SK-N-SH treated with all-trans-retinoic acid at 6 μM for 48 hours (cell line): ENCODE data around the gene LGALS3BP.

Experiments
- ATAC-seq: fragments of 200-7000 bp; cut with Tn5 transposase; 3 replicates; pipeline ENCODE4 v1.9.1; 2020; ENCODE audit warnings: mild to moderate bottlenecking, moderate library complexity
- ARNTL ChIP-seq: fragments of 450-650 bp; formaldehyde crosslinking; IDR thresholded peaks from 2 replicates; pipeline ENCODE4 v1.5.0; 2020; ENCODE audit warnings: low read depth, mild to moderate bottlenecking, moderate library complexity, borderline replicate concordance
- BACH2 ChIP-seq: fragments of 250-450 bp; sonication (Bioruptor Pico); IDR thresholded peaks from 2 replicates; pipeline ENCODE4 v1.9.0; 2021; ENCODE audit warnings: mild to moderate bottlenecking, borderline replicate concordance
- CREB5 ChIP-seq: fragments of 250-450 bp; sonication (Bioruptor Pico); IDR thresholded peaks from 2 replicates; pipeline ENCODE4 v1.5.1; 2020; ENCODE audit warnings: low read depth, mild to moderate bottlenecking, moderate library complexity
- CSDC2 ChIP-seq: fragments of 250-450 bp; sonication (Bioruptor Pico); IDR thresholded peaks from 2 replicates; pipeline ENCODE4 v1.5.0; 2020; ENCODE audit warnings: mild to moderate bottlenecking, moderate library complexity
- CSRNP3 ChIP-seq: fragments of 250-450 bp; sonication (Bioruptor Pico); IDR thresholded peaks from 2 replicates; pipeline ENCODE4 v1.5.1; 2021; ENCODE audit warnings: mild to moderate bottlenecking, moderate library complexity
- ESRRG ChIP-seq: fragments of 250-450 bp; sonication (Bioruptor Pico); IDR thresholded peaks from 2 replicates; pipeline ENCODE4 v1.6.1; 2021; ENCODE audit warnings: mild to moderate bottlenecking
- GLIS3 ChIP-seq: fragments of 250-450 bp; sonication (Bioruptor Pico); IDR thresholded peaks from 2 replicates; pipeline ENCODE4 v1.5.0; 2020; ENCODE audit warnings: mild to moderate bottlenecking, moderate library complexity
- ISL1 ChIP-seq: fragments of 250-450 bp; sonication (Bioruptor Pico); IDR thresholded peaks from 2 replicates; pipeline ENCODE4 v2.1.2; 2022; ENCODE audit warnings: mild to moderate bottlenecking, moderate library complexity
- OSR1 ChIP-seq: fragments of 250-450 bp; sonication (Bioruptor Pico); IDR thresholded peaks from 2 replicates; pipeline ENCODE4 v1.8.0; 2022; ENCODE audit warnings: moderate library complexity, mild to moderate bottlenecking, inconsistent platforms
- POU6F1 ChIP-seq: fragments of 250-450 bp; sonication (Bioruptor Pico); IDR thresholded peaks from 2 replicates; pipeline ENCODE4 v1.8.0; 2021; ENCODE audit warnings: low read depth, mild to moderate bottlenecking, moderate library complexity, borderline replicate concordance
- PPARA ChIP-seq: fragments of 250-450 bp; sonication (Bioruptor Pico); IDR thresholded peaks from 2 replicates; pipeline ENCODE4 v1.5.0; 2020; ENCODE audit warnings: mild to moderate bottlenecking, borderline replicate concordance
- RARB ChIP-seq: fragments of 250-450 bp; sonication (Bioruptor Pico); IDR thresholded peaks from 2 replicates; pipeline ENCODE4 v1.8.0; 2021; ENCODE audit warnings: mild to moderate bottlenecking, moderate library complexity
- SNAI2 ChIP-seq: fragments of 250-450 bp; sonication (Bioruptor Pico); IDR thresholded peaks from 2 replicates; pipeline ENCODE4 v1.5.0; 2020; ENCODE audit warnings: mild to moderate bottlenecking, moderate library complexity
- TCF4 ChIP-seq: fragments of 250-450 bp; sonication (Bioruptor Pico); IDR thresholded peaks from 2 replicates; pipeline ENCODE4 v1.8.0; 2021; ENCODE audit warnings: mild to moderate bottlenecking, moderate library complexity, borderline replicate concordance
- TOX ChIP-seq: fragments of 250-450 bp; sonication (Bioruptor Pico); IDR thresholded peaks from 2 replicates; pipeline ENCODE4 v1.8.0; 2021; ENCODE audit warnings: mild to moderate bottlenecking, moderate library complexity, borderline replicate concordance
- TSHZ2 ChIP-seq: fragments of 250-450 bp; sonication (Bioruptor Pico); IDR thresholded peaks from 2 replicates; pipeline ENCODE4 v1.5.0; 2020; ENCODE audit warnings: mild to moderate bottlenecking, moderate library complexity
- ZC3H10 ChIP-seq: fragments of 250-450 bp; sonication (Bioruptor Pico); IDR thresholded peaks from 2 replicates; pipeline ENCODE4 v1.5.1; 2021; ENCODE audit warnings: mild to moderate bottlenecking, moderate library complexity
- ZFP3 ChIP-seq: fragments of 250-450 bp; sonication (Bioruptor Pico); IDR thresholded peaks from 2 replicates; pipeline ENCODE4 v1.5.0; 2020; ENCODE audit warnings: mild to moderate bottlenecking, moderate library complexity
- ZNF8 ChIP-seq: fragments of 450-650 bp; formaldehyde crosslinking; IDR thresholded peaks from 2 replicates; pipeline ENCODE4 v1.5.0; 2020; ENCODE audit warnings: mild to moderate bottlenecking, moderate library complexity

The LGALS3BP gene

GRCh38 chr17:78997231-78997741 lies 17.6 kb upstream of the LGALS3BP start:
- no peak for ATAC-seq
- TF ChIP-seq TOX (no peak), TSHZ2 (CRISPR knock-in tag) (no peak), ISL1 (no peak), BACH2 (no peak), TCF4 (CRISPR knock-in tag) (no peak), RARB (CRISPR knock-in tag) (no peak), POU6F1 (CRISPR knock-in tag) (no peak), CREB5 (CRISPR knock-in tag) (no peak), SNAI2 (no peak), ZFP3 (CRISPR knock-in tag) (no peak), ZC3H10 (CRISPR knock-in tag) (no peak), CSRNP3 (no peak), OSR1 (no peak), PPARA (no peak)
- TF ChIP-seq, all 23 proteins: peak for 0

- no peak for ATAC-seq
- TF ChIP-seq CSDC2 (CRISPR knock-in tag) (no peak), ZC3H10 (CRISPR knock-in tag) (no peak), ESRRG (CRISPR knock-in tag) (no peak), ISL1 (no peak), BACH2 (no peak), TSHZ2 (CRISPR knock-in tag) (no peak), ZFP3 (CRISPR knock-in tag) (no peak), GLIS3 (CRISPR knock-in tag) (no peak), CREB5 (CRISPR knock-in tag) (no peak), ARNTL (CRISPR knock-in tag) (no peak), POU6F1 (CRISPR knock-in tag) (no peak), ZNF8 (no peak), SNAI2 (no peak)
Measured at GRCh38 chr17:78996781-78997201, 17.1 kb upstream of the LGALS3BP start.
